ENCODE measurements around the gene C16orf82.
"Not testable (repeated sequence)": the region's sequence is repeated elsewhere in the genome, so short reads cannot be mapped to it uniquely, and the experiment has no call there.

The C16orf82 gene
- total RNA-seq, result 0 to 0.66 (median 0) reads per million in 17 experiments

GRCh38 chr16:27066668-27067537 lies at the start of gene C16orf82:
Gene C16orf82 (plus strand): TSS chr16:27066927.
- DNase-seq, result no peak

- DNase-seq, result no peak
Observed at GRCh38 chr16:27020031-27020430, 46.7 kb upstream of the C16orf82 start.

- DNase-seq, result no peak
Observed at GRCh38 chr16:27024010-27024409, 42.7 kb upstream of the C16orf82 start.

GRCh38 chr16:27025581-27025980 lies 41.1 kb upstream of the C16orf82 start:
- DNase-seq, result no peak

- no peak for DNase-seq
Observed at GRCh38 chr16:27027971-27028370, 38.8 kb upstream of the C16orf82 start.

GRCh38 chr16:27028591-27029110 lies 38.1 kb upstream of the C16orf82 start:
- no peak for DNase-seq

GRCh38 chr16:27029525-27029924 lies 37.2 kb upstream of the C16orf82 start:
- no peak for DNase-seq

GRCh38 chr16:27033281-27033979 lies 33.3 kb upstream of the C16orf82 start:
- DNase-seq, result no peak

- DNase-seq, result no peak
Observed at GRCh38 chr16:27040732-27041131, 26.0 kb upstream of the C16orf82 start.

GRCh38 chr16:27046958-27047518 lies 19.7 kb upstream of the C16orf82 start:
- DNase-seq, result no peak

- no peak for DNase-seq
Observed at GRCh38 chr16:27048316-27048715, 18.4 kb upstream of the C16orf82 start.

GRCh38 chr16:27049117-27049516 lies 17.6 kb upstream of the C16orf82 start:
- DNase-seq, result no peak

GRCh38 chr16:27052007-27052406 lies 14.7 kb upstream of the C16orf82 start:
- no peak for DNase-seq

- no peak for DNase-seq
Observed at GRCh38 chr16:27053996-27054395, 12.7 kb upstream of the C16orf82 start.

GRCh38 chr16:27058299-27058698 lies 8.4 kb upstream of the C16orf82 start:
- DNase-seq, result no peak

GRCh38 chr16:27070776-27071175 lies 4.0 kb downstream of the C16orf82 start:
- no peak for DNase-seq

GRCh38 chr16:27073733-27074132 lies 7.0 kb downstream of the C16orf82 start:
- no peak for DNase-seq

- DNase-seq, result peak in 1 of 4 experiments; percentile 2
Observed at GRCh38 chr16:27080895-27081294, 14.2 kb downstream of the C16orf82 start.

GRCh38 chr16:27083861-27084261 lies 17.1 kb downstream of the C16orf82 start:
- no peak for DNase-seq

GRCh38 chr16:27084307-27085028 lies 17.7 kb downstream of the C16orf82 start:
- no peak for DNase-seq

- no peak for DNase-seq
Observed at GRCh38 chr16:27085182-27085581, 18.5 kb downstream of the C16orf82 start.

GRCh38 chr16:27086031-27086430 lies 19.3 kb downstream of the C16orf82 start:
- DNase-seq, result not testable (repeated sequence)

GRCh38 chr16:27088216-27088615 lies 21.5 kb downstream of the C16orf82 start:
- DNase-seq, result no peak

Measured in suppressor macrophage (primary cell).